ENCODE results near the gene CTXND1. TPM values are rescaled to one million over a fixed set of nuclear protein-coding genes. Genes with fewer than 3 reads are reported as not detected.

CTXND1 gene
- total and polyA plus RNA-seq, 2 of the 8 experiments (the other 6 are each of a cell fraction or from before 2014, with no cell fraction given), result 0.03 TPM; not detected in 1

GRCh38 chr15:80259942-80260510, 8.0 kb upstream of the CTXND1 start (continued):
- TF ChIP-seq CHD7 (IDR thresholded peaks at IDR 0.05; ENCODE audit: insufficient replicate concordance, low read length), result no peak
- TF ChIP-seq POLR2AphosphoS5 (IDR thresholded peaks at IDR 0.05; ENCODE audit: low read depth, low read length), result no peak
- no peak for TF ChIP-seq BCL11A (IDR thresholded peaks at IDR 0.05; ENCODE audit: low read depth in 2 of 2, low read length in 2 of 2)
- TF ChIP-seq ZNF274 (IDR thresholded peaks at IDR 0.05; ENCODE audit: borderline replicate concordance, extremely low read depth, low read length), result no peak
- TF ChIP-seq TBP (IDR thresholded peaks at IDR 0.05; ENCODE audit: low read depth, low read length), result no peak
- no peak for TF ChIP-seq EZH2 (IDR thresholded peaks at IDR 0.05; ENCODE audit: low read depth, low read length, severe bottlenecking)
- TF ChIP-seq MAX (IDR thresholded peaks at IDR 0.05), result no peak
- no peak for TF ChIP-seq CTBP2 (IDR thresholded peaks at IDR 0.05; ENCODE audit: borderline replicate concordance, insufficient read depth, insufficient read length, low read length)
- no peak for TF ChIP-seq TEAD4 (IDR thresholded peaks at IDR 0.05; ENCODE audit: low read depth, low read length)
- TF ChIP-seq RFX5 (IDR thresholded peaks at IDR 0.05; ENCODE audit: borderline replicate concordance, low read depth, low read length), result no peak

Measured in H1 (cell line).